ENCODE results near the gene PHLPP1. TPM values are rescaled to one million over a fixed set of nuclear protein-coding genes. Genes with fewer than 3 reads are reported as not detected.

Gene PHLPP1
- total and polyA plus RNA-seq, 2 of the 13 experiments (the other 11 are each of a cell fraction or from before 2014, with no cell fraction given) = 9.8 to 18.5 TPM

GRCh38 chr18:62723666-62724281, 8.4 kb downstream of the PHLPP1 start (continued):
- peak; percentile 42; the same call in 1 of the 2 replicates for TF ChIP-seq ARID3A (IDR thresholded peaks at IDR 0.05; ENCODE audit: low read depth, low read length)
- TF ChIP-seq TBX3 (IDR thresholded peaks at IDR 0.05; ENCODE audit: borderline replicate concordance) = no peak
- 0 out of 2 replicates have a peak, but pooled peaks have one; percentile 26 for TF ChIP-seq ZGPAT (CRISPR knock-in tag; IDR thresholded peaks at IDR 0.05)
- TF ChIP-seq ZNF24 (IDR thresholded peaks at IDR 0.05) = no peak
- TF ChIP-seq MIXL1 (CRISPR knock-in tag; IDR thresholded peaks at IDR 0.05) = 0 out of 2 replicates have a peak, but pooled peaks have one; percentile 52
- peak; percentile 31; the same call in 1 of the 2 replicates for TF ChIP-seq CREM (IDR thresholded peaks at IDR 0.05)
- no peak for TF ChIP-seq CREM (CRISPR knock-in tag; IDR thresholded peaks at IDR 0.05)
- 0 out of 2 replicates have a peak, but pooled peaks have one; percentile 35 for TF ChIP-seq KMT2B (CRISPR knock-in tag; IDR thresholded peaks at IDR 0.05)

- CTCF ChIA-PET (ENCODE audit: low intra/inter-chr PET ratio, low total read pairs) = no interaction called here
Measured at GRCh38 chr18:62725896-62726295, 10.6 kb downstream of the PHLPP1 start.

More at GRCh38 chr18:62725896-62726295, 10.6 kb downstream of the PHLPP1 start:
- H3K79me2 ChIP-seq (ENCODE audit: insufficient read depth, low read length) = peaks cover 97% of the 10 kb centered on the region
- no peaks in the 10 kb centered on the region; the same call in 1 of the 2 replicates for H4K20me1 ChIP-seq (ENCODE audit: insufficient read depth, low read length)
- no peak overlapping the region for H3K4me2 ChIP-seq (ENCODE audit: low read depth, low read length)
- POLR2A ChIA-PET = no interaction called here
- ATAC-seq (no peak), FAIRE-seq (no peak), DNase-seq (ENCODE audit: low spot score) (no peak)
- no peak overlapping the region for H3K4me3 ChIP-seq (replicated peaks in 1 of 3; ENCODE audit: insufficient read depth in 1 of 3, low read depth in 2 of 3, low read length in 3 of 3)
- no peaks in the 10 kb centered on the region; a peak in 1 of 5 replicates for H3K36me3 ChIP-seq (replicated peaks in 1 of 2; ENCODE audit: control insufficient read depth in 1 of 2, insufficient read depth in 2 of 2, low read length in 2 of 2)
- H3K27ac ChIP-seq (ENCODE audit: extremely low read length, insufficient read depth, low read length) = no peak overlapping the region
- no TSS peak for BruUV-seq (replicated peaks)
- in situ Hi-C loops (cut with HindIII; ENCODE audit: extremely low pct_ligation_motif_present, low pct_unique_long_range_greater_than_20kb) = no loop called here
- 98% methylated on average over 3 of the region's 3 CpGs for WGBS (ENCODE audit: low lambda C conversion rate)
- H3K27me3 ChIP-seq (ENCODE audit: control insufficient read depth in 1 of 2, insufficient read depth in 2 of 2, low read length in 2 of 2) = no peaks in the 10 kb centered on the region
- no peaks in the 10 kb centered on the region for H3K9me3 ChIP-seq (ENCODE audit: low read length)
- intact Hi-C loops (cut with micrococcal nuclease; ENCODE audit: unreplicated experiment) = no loop called here
- no peak overlapping the region for H2AFZ ChIP-seq (ENCODE audit: low read length)
- no peak overlapping the region for H3K9ac ChIP-seq (ENCODE audit: insufficient read depth, low read depth, low read length)
- TF ChIP-seq REST (IDR thresholded peaks at IDR 0.05; ENCODE audit: borderline replicate concordance in 1 of 2, low read depth in 1 of 2, low read length in 2 of 2) (no peak), ZNF180 (CRISPR knock-in tag; IDR thresholded peaks at IDR 0.05; ENCODE audit: borderline replicate concordance, low read depth) (no peak)
- H3K4me1 ChIP-seq (ENCODE audit: insufficient read depth, low read length) = peaks cover 53% of the 10 kb centered on the region
